Endothelial cell of umbilical vein (primary cell): Measurements from ENCODE around the gene WDR48. TPM values are rescaled to one million over a fixed set of nuclear protein-coding genes. Genes with fewer than 3 reads are reported as not detected.

Experiments used
- BruUV-seq: library from RNA; stranded (reverse); fragments of 400-500 nt; replicated peaks from 2 replicates; lab custom pipeline; 2021; lab: Mats Ljungman, UMichigan
- CTCF ChIA-PET: fragments of 300-600, 350-600 bp; sonication (Branson Sonifier 250); formaldehyde crosslinking; loops from one replicate; lab custom pipeline; 2021; ENCODE audit warnings: antibody characterized with exemption, inconsistent platforms; lab: Charles Lee
- POLR2A ChIA-PET: fragments of 300-600, 350-600 bp; sonication (Branson Sonifier 250); formaldehyde crosslinking; loops from one replicate; lab custom pipeline; 2021; ENCODE audit warnings: antibody characterized with exemption, inconsistent platforms; lab: Charles Lee
- DNase-seq: peaks from one replicate; pipeline ENCODE4 v3.0.0-alpha.2; 2011; ENCODE audit warnings: low read depth, low spot score
- FAIRE-seq: peaks from 2 replicates; lab custom pipeline; 2011; peaks lifted over from hg19 to GRCh38; lab: Jason Lieb, UNC
- H2AFZ ChIP-seq: 2 replicates; pipeline ENCODE4 v1.6.0; 2012; ENCODE audit warnings: low read depth, low read length, control low read depth, inconsistent platforms
- H3K27ac ChIP-seq: 2 replicates; pipeline ENCODE4 v1.5.1; 2011; ENCODE audit warnings: low read depth, mild to moderate bottlenecking, control low read depth, low read length, moderate library complexity; ENCODE audit not compliant: insufficient read depth
- H3K27me3 ChIP-seq, 2 experiments: 2 replicates each; pipeline versions ENCODE4 v1.6.0 to v1.6.1; 2011; ENCODE audit warnings: low read length in 2 of 2, mixed read lengths in 1 of 2; ENCODE audit not compliant: control insufficient read depth in 2 of 2, insufficient read depth in 2 of 2
- H3K36me3 ChIP-seq, 2 experiments: 2 replicates in 1 of 2; 3 replicates in 1 of 2; pipeline ENCODE4 v1.5.1; 2011; ENCODE audit warnings: low read length in 2 of 2, mild to moderate bottlenecking in 1 of 2, moderate library complexity in 1 of 2; ENCODE audit not compliant: control insufficient read depth in 2 of 2, insufficient read depth in 2 of 2; ENCODE audit errors: extremely low read depth in 1 of 2
- H3K4me1 ChIP-seq: 3 replicates; pipeline ENCODE4 v1.5.1; 2011; ENCODE audit warnings: mild to moderate bottlenecking, low read length; ENCODE audit not compliant: control insufficient read depth, insufficient read depth; ENCODE audit errors: extremely low read depth
- H3K4me2 ChIP-seq: 2 replicates; pipeline ENCODE4 v1.6.1; 2011; ENCODE audit warnings: low read length, control low read depth, mixed read lengths; ENCODE audit not compliant: insufficient read depth
- H3K4me3 ChIP-seq, 3 experiments: fragments of 200-600 bp in 1 of 3; sonication (generic), shearing (Covaris generic) in 1 of 3; replicated peaks in 1 of 3; 2 replicates each; pipeline ENCODE4 v1.5.1; 2011 to 2016; ENCODE audit warnings: control low read depth in 3 of 3, low read length in 3 of 3, mild to moderate bottlenecking in 2 of 3, inconsistent platforms in 1 of 3, low read depth in 1 of 3, moderate library complexity in 1 of 3; ENCODE audit not compliant: insufficient read depth in 1 of 3
- H3K79me2 ChIP-seq: 2 replicates; pipeline ENCODE4 v1.6.0; 2012; ENCODE audit warnings: low read length, inconsistent platforms; ENCODE audit not compliant: control insufficient read depth, insufficient read depth
- H3K9ac ChIP-seq: replicated peaks from 2 replicates; pipeline ENCODE3; 2011; ENCODE audit warnings: low read length, control low read depth; ENCODE audit not compliant: insufficient read depth; ENCODE audit errors: extremely low read depth
- H3K9me1 ChIP-seq: replicated peaks from 3 replicates; pipeline ENCODE4 v1.6.0; 2011; ENCODE audit warnings: mild to moderate bottlenecking, low read length; ENCODE audit not compliant: control insufficient read depth, insufficient read depth; ENCODE audit errors: extremely low read depth
- H3K9me3 ChIP-seq: replicated peaks from 2 replicates; pipeline ENCODE4 v1.5.1; 2012; ENCODE audit warnings: low read length, inconsistent platforms; ENCODE audit not compliant: control insufficient read depth, insufficient read depth
- H4K20me1 ChIP-seq: replicated peaks from 2 replicates; pipeline ENCODE3; 2011; ENCODE audit warnings: mild to moderate bottlenecking, low read length; ENCODE audit not compliant: control insufficient read depth, insufficient read depth; ENCODE audit errors: extremely low read depth
- EZH2 ChIP-seq: IDR thresholded peaks from 2 replicates; pipeline ENCODE4 v1.6.1; 2012; ENCODE audit warnings: borderline replicate concordance, low read depth, mild to moderate bottlenecking, moderate library complexity, low read length, inconsistent platforms; ENCODE audit not compliant: severe bottlenecking
- FOS ChIP-seq: IDR thresholded peaks from 2 replicates; pipeline ENCODE4 v1.6.1; 2011; ENCODE audit warnings: mild to moderate bottlenecking, low read length, moderate library complexity, borderline replicate concordance; ENCODE audit not compliant: insufficient read depth
- GATA2 ChIP-seq: IDR thresholded peaks from 2 replicates; pipeline ENCODE4 v1.7.0; 2011; ENCODE audit warnings: low read depth, mild to moderate bottlenecking, moderate library complexity, mixed read lengths, low read length; ENCODE audit not compliant: insufficient read length, insufficient read depth
- JUN ChIP-seq: IDR thresholded peaks from 2 replicates; pipeline ENCODE4 v1.6.1; 2011; ENCODE audit warnings: borderline replicate concordance, low read depth; ENCODE audit not compliant: insufficient read length, insufficient read depth
- MYC ChIP-seq: IDR thresholded peaks from one replicate; pipeline ENCODE4 v1.6.1; 2011; ENCODE audit warnings: mild to moderate bottlenecking, low read depth, low read length
- POLR2A ChIP-seq: IDR thresholded peaks from 2 replicates; pipeline ENCODE4 v1.6.1; 2012; ENCODE audit warnings: low read depth, mild to moderate bottlenecking, control low read depth, low read length
- POLR2AphosphoS5 ChIP-seq: IDR thresholded peaks from 2 replicates; pipeline ENCODE4 v1.6.1; 2012; ENCODE audit warnings: low read depth, mild to moderate bottlenecking, control low read depth, low read length, moderate library complexity; ENCODE audit not compliant: insufficient read depth
- dilution Hi-C: fragments of 300-500 bp; cut with MboI; formaldehyde crosslinking; loops from one replicate; pipeline ENCODE4 v1.15.0; 2019; ENCODE audit warnings: low sequenced_read_pairs; ENCODE audit not compliant: extremely low pct_ligation_motif_present
- intact Hi-C: fragments of 100-400 bp; cut with micrococcal nuclease; formaldehyde crosslinking; loops from one replicate; pipeline ENCODE4 v1.10.0; 2022
- polyA plus RNA-seq, 4 experiments: library from polyadenylated mRNA; depleted of rRNA in 3 of 4; stranded (reverse) in 3 of 4; unstranded in 1 of 4; fragments of >200 nt; gene quantifications; 2 replicates each; pipeline versions ENCODE4 v1.2.1 to v1.2.3, GENCODE V29; 2011 to 2012; ENCODE audit warnings: missing spikeins in 1 of 4
- total RNA-seq: library from RNA; stranded (reverse); gene quantifications from 2 replicates; pipeline ENCODE4 v1.2.3, GENCODE V29; 2021
- TF ChIP-seq, protein P1 (sequence below): IDR thresholded peaks from 2 replicates; pipeline ENCODE4 v1.6.1; 2011; ENCODE audit not compliant: insufficient read depth, insufficient read length

WDR48 gene
- total and polyA plus RNA-seq, 2 donors (not counting 3 experiments of a cell fraction or from before 2014, with no cell fraction given) = 13.7 to 25.3 TPM

GRCh38 chr3:39128951-39129350, 77.1 kb downstream of the WDR48 start:
- peaks cover 10% of the 10 kb centered on the region for H3K4me1 ChIP-seq
- H2AFZ ChIP-seq = no peak overlapping the region
- H4K20me1 ChIP-seq = no peaks in the 10 kb centered on the region
- H3K27me3 ChIP-seq = no peaks in the 10 kb centered on the region
- TF ChIP-seq FOS (no peak), GATA2 (no peak), MYC (no peak)
- no peak overlapping the region for H3K4me3 ChIP-seq
- H3K9ac ChIP-seq = no peak overlapping the region
- ChIA-PET POLR2A (no interaction called here), CTCF (interaction anchor here (4.4 to 11.3 kb wide), 4 partner anchors 38 to 159 kb away, joined by 36 to 449 read pairs (median 106); partner anchors contain the start of gene XIRP1)
- H3K9me3 ChIP-seq = no peaks in the 10 kb centered on the region
- H3K79me2 ChIP-seq = no peaks in the 10 kb centered on the region
- no peak for DNase-seq
- H3K36me3 ChIP-seq = no peaks in the 10 kb centered on the region
- dilution Hi-C loops = no loop called here
- no peak overlapping the region for H3K27ac ChIP-seq
- H3K4me2 ChIP-seq = no peak overlapping the region
- intact Hi-C loops = loop anchor here (5.0 kb wide), 1 partner anchor 253 kb away; the partner anchor contains the start of gene SLC25A38
- no peak for FAIRE-seq
- no TSS peak for BruUV-seq
- H3K9me1 ChIP-seq = no peaks in the 10 kb centered on the region

DNA sequence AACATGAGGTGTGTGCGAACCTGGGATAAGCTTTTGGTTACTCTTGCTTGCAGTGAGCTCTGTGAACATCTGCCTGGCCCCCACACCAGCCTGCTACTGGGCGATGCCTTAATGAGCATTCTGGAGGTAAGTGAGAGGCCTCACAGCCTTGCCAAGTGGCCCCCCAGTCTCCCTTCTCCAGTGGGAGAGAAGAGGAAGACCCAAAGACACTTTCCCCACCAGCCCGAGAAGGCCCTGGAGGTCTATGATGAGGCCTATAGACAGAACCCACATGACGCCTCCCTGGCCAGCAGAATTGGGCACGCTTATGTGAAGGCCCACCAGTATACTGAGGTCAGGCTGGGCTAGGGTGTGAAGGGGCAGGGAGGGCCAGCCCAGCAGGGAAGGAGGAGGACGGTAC, 78.2 kb downstream of the WDR48 start:
- Histone ChIP-seq H3K9me1 (no peaks in the 10 kb centered on the region), H3K27ac (no peak overlapping the region), H3K9ac (no peak overlapping the region), H3K36me3 (no peaks in the 10 kb centered on the region), H3K4me2 (no peak overlapping the region), H3K4me3 (no peak overlapping the region), H3K79me2 (no peaks in the 10 kb centered on the region), H3K27me3 (no peaks in the 10 kb centered on the region), H3K4me1 (peaks cover 14% of the 10 kb centered on the region), H2AFZ (no peak overlapping the region), H3K9me3 (no peaks in the 10 kb centered on the region), H4K20me1 (no peaks in the 10 kb centered on the region)
- ChIA-PET POLR2A (interaction anchor here (0.7 to 1.0 kb wide), 2 partner anchors 16 to 48 kb away, joined by 3 read pairs; no protein-coding TSS in a partner anchor), CTCF (interaction anchor here (8.4 to 11.3 kb wide), 2 partner anchors 60 to 158 kb away, joined by 172 to 449 read pairs; partner anchors contain the start of gene XIRP1)
- DNase-seq = no peak
- TF ChIP-seq FOS = no peak
- TF ChIP-seq MYC = no peak
- TF ChIP-seq GATA2 = no peak
- TF ChIP-seq POLR2AphosphoS5 = no peak
- no peak for TF ChIP-seq EZH2
- no peak for TF ChIP-seq JUN
- no peak for TF ChIP-seq POLR2A
- TF ChIP-seq, protein P1, sequence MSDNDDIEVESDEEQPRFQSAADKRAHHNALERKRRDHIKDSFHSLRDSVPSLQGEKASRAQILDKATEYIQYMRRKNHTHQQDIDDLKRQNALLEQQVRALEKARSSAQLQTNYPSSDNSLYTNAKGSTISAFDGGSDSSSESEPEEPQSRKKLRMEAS = no peak
- FAIRE-seq = no peak
- BruUV-seq = no TSS peak
- intact Hi-C loops (no loop called here), dilution Hi-C loops (no loop called here)
